HUES64 (cell line): ENCODE results near the gene BCL2L11.

Experiments used
- H3K27ac ChIP-seq: 2 replicates; pipeline ENCODE4 v1.7.0; 2013; ENCODE audit warnings: low read depth, low read length, inconsistent platforms
- H3K27me3 ChIP-seq: 2 replicates; pipeline ENCODE4 v1.6.1; 2013; ENCODE audit warnings: mild to moderate bottlenecking, low read length; ENCODE audit not compliant: insufficient read depth
- H3K36me3 ChIP-seq: 2 replicates; pipeline ENCODE4 v1.6.1; 2013; ENCODE audit warnings: mild to moderate bottlenecking, low read length; ENCODE audit not compliant: insufficient read depth
- H3K4me1 ChIP-seq: 2 replicates; pipeline ENCODE4 v1.6.1; 2013; ENCODE audit warnings: mild to moderate bottlenecking, low read length, moderate library complexity; ENCODE audit not compliant: insufficient read depth
- H3K4me3 ChIP-seq: 2 replicates; pipeline ENCODE4 v1.5.1; 2013; ENCODE audit warnings: mild to moderate bottlenecking, low read length, moderate library complexity
- H3K9ac ChIP-seq: 2 replicates; pipeline ENCODE4 v1.6.1; 2013; ENCODE audit warnings: mild to moderate bottlenecking, low read depth, low read length
- H3K9me3 ChIP-seq: 2 replicates; pipeline ENCODE4 v1.6.1; 2013; ENCODE audit warnings: low read depth, low read length; ENCODE audit not compliant: insufficient read depth
- WGBS: fragments of 150-250, 120-280 bp; methylation state at CpG from one replicate; pipeline ENCODE4 v1.1.7; 2013; ENCODE audit warnings: missing lambda C conversion rate; 5-methylcytosine and 5-hydroxymethylcytosine counted together

BCL2L11 gene

GRCh38 chr2:111216811-111217652 is 96.3 kb downstream of the BCL2L11 start:
- Histone ChIP-seq H3K27ac (no peak overlapping the region), H3K4me1 (peaks cover 11% of the 10 kb centered on the region), H3K4me3 (no peak overlapping the region), H3K9me3 (peaks cover 32% of the 10 kb centered on the region), H3K9ac (no peak overlapping the region), H3K27me3 (no peaks in the 10 kb centered on the region), H3K36me3 (peaks cover 4% of the 10 kb centered on the region; the same call in 1 of the 2 replicates)
- 93% methylated on average over 6 of the region's 6 CpGs for WGBS
